A673 (cell line): ENCODE data around the gene TASP1.

Experiments used
- CTCF ChIP-seq: fragments of 300-800, 200-600 bp; sonication (generic); conservative IDR thresholded peaks from 2 replicates; pipeline ENCODE4 v1.5.1; 2017; ENCODE audit warnings: low read depth, mild to moderate bottlenecking, antibody characterized with exemption, low read length, moderate library complexity, mixed read lengths
- EZH2 ChIP-seq: fragments of 200-600 bp; sonication (generic); IDR thresholded peaks from 2 replicates; pipeline ENCODE4 v1.6.1; 2017; ENCODE audit warnings: borderline replicate concordance, low read depth, mild to moderate bottlenecking, mixed read lengths, antibody characterized with exemption, low read length; ENCODE audit not compliant: poor library complexity, severe bottlenecking

DNA sequence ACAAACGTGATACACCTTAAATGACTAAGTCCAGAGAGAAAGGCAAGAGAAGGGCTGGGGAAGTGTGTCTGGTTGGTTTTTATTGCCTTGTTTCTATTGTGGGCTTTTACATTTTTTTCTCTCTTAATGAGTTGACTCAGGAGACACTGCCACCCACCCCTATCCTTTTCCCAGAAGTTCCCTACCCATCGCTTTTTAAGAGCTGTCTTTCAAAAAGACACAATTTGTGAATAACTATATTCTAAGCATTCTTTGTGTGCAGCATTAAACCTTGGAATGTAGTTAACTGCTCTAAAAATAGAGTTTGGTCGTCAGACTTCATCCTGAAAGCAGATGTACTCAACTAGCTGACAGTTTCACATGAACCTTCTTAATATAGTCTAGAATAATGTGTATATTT is 242.7 kb downstream of the TASP1 start:
- TF ChIP-seq CTCF (no peak), EZH2 (no peak)
